GM19467 (cell line): ENCODE results near the gene CALML4.

Experiments
- ATAC-seq: cut with Tn5 transposase; IDR thresholded peaks from one replicate; pipeline ENCODE4 v1.9.1; 2021; ENCODE audit warnings: mild to moderate bottlenecking, moderate library complexity; ENCODE audit not compliant: unreplicated experiment

CALML4 gene

DNA sequence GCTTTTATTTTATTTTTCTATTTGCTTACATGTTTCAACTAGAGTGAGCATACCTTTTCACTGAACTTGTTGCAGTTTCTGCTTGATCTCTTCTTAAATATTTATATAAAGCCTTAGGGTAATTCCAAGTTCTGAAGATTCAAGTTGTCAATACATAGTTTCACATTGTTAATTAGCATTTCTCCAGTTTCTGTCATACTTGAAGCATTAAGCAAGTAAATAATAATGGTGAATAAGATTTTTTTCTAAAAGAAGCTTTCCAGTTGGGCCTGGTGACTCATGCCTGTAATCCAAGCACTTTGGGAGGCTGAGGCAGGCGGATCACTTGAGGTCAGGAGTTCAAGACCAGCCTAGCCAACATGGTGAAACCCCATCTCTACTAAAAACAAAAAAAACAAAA lies 53.9 kb downstream of the CALML4 start:
- ATAC-seq: no peak

DNA sequence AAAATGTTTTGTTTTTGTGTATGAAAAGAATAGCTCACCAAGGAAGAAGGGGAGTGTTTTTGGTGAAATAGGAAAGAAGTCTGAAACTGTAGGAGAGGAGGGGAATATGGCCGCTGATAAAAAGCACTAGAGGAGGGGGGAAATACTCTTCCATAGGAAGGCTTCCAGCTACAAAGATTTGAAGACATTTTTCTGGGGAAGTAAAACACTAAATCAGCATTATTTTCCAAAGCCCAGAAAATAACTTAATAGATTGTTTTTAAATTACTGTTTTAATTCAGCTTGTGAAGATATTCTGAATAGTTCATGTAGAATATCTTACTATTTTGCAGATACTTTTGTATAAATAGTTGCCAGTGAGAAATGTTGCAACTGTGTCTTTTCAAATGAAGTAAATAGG lies 54.9 kb downstream of the CALML4 start:
- no peak for ATAC-seq

- no peak for ATAC-seq
Observed at GRCh38 chr15:68149059-68149458, 56.1 kb downstream of the CALML4 start.

- ATAC-seq: no peak
Observed at GRCh38 chr15:68148039-68148438, 57.1 kb downstream of the CALML4 start.

- ATAC-seq: no peak
Observed at GRCh38 chr15:68145706-68146105, 59.4 kb downstream of the CALML4 start.

GRCh38 chr15:68143785-68144184 lies 61.3 kb downstream of the CALML4 start:
- ATAC-seq: no peak

GRCh38 chr15:68143129-68143528 lies 62.0 kb downstream of the CALML4 start:
- no peak for ATAC-seq
